Tibial nerve (tissue), 4 donors: Measurements from ENCODE around the gene PDE2A. TPM values are rescaled to one million over a fixed set of nuclear protein-coding genes. Genes with fewer than 3 reads are reported as not detected.

Experiments used
- DNase-seq, 2 donors: peaks; one replicate each; pipeline ENCODE4 v3.0.0-alpha.2; 2019; ENCODE audit warnings: low spot score in 2 of 2
- H3K27ac ChIP-seq, 4 donors: fragments of 200-600 bp; sonication (generic) in 3 of 4; one replicate each; pipeline ENCODE4 v1.5.1; 2017 to 2019; ENCODE audit warnings: mild to moderate bottlenecking in 1 of 4
- H3K27me3 ChIP-seq, 2 donors: fragments of 200-600 bp; sonication (generic) in 1 of 2; one replicate each; pipeline versions ENCODE4 v1.5.1 to v1.6.0; 2017 to 2019
- H3K36me3 ChIP-seq, 3 donors: fragments of 200-600 bp; sonication (generic); one replicate each; pipeline ENCODE4 v1.5.1; 2018 to 2019
- H3K4me1 ChIP-seq, 4 donors: fragments of 200-600 bp; sonication (generic) in 3 of 4; one replicate each; pipeline ENCODE4 v1.5.1; 2017 to 2019
- H3K4me3 ChIP-seq, 4 donors: fragments of 200-600 bp; sonication (generic) in 3 of 4; one replicate each; pipeline ENCODE4 v1.5.1; 2017 to 2019; ENCODE audit warnings: mild to moderate bottlenecking in 1 of 4, moderate library complexity in 1 of 4
- H3K9me3 ChIP-seq, 4 donors: fragments of 200-600 bp; sonication (generic) in 3 of 4; one replicate each; pipeline ENCODE4 v1.5.1; 2017 to 2019
- CTCF ChIP-seq, 5 experiments: fragments of 200-600 bp in 3 of 5; fragments of 450-650 bp in 2 of 5; sonication (generic) in 3 of 5; IDR thresholded peaks; one replicate each; pipeline ENCODE4 v1.5.1; 2016 to 2019; ENCODE audit warnings: antibody characterized with exemption in 5 of 5, mild to moderate bottlenecking in 3 of 5, moderate library complexity in 2 of 5
- EP300 ChIP-seq, 2 donors: sonication (generic); formaldehyde crosslinking; IDR thresholded peaks; one replicate each; pipeline ENCODE4 v1.6.1; 2017; ENCODE audit warnings: antibody characterized with exemption in 2 of 2, mild to moderate bottlenecking in 1 of 2
- POLR2A ChIP-seq, 2 donors: fragments of 450-650 bp; IDR thresholded peaks; one replicate each; pipeline ENCODE4 v1.6.1; 2017; ENCODE audit warnings: antibody characterized with exemption in 2 of 2, mild to moderate bottlenecking in 2 of 2, moderate library complexity in 2 of 2
- WGBS, 2 donors: methylation state at CpG; one replicate each; pipeline ENCODE4 v1.1.5; 2018; 5-methylcytosine and 5-hydroxymethylcytosine counted together
- total RNA-seq, 4 donors: library from RNA; depleted of rRNA; stranded (reverse); fragments of >200 nt; gene quantifications; one replicate each; pipeline ENCODE4 v1.1.0, GENCODE V29; 2016

Gene PDE2A
- total RNA-seq, 4 donors from 2014 or later = 30.3 to 75.7 (median 43.1) TPM

GRCh38 chr11:72696866-72697700 lies 22.9 kb upstream of the PDE2A start:
- Histone ChIP-seq H3K36me3 (peaks cover 5 to 99% (median 42%) of the 10 kb centered on the region in 3 donors), H3K9me3 (no peaks in the 10 kb centered on the region), H3K4me1 (peaks cover 0 to 29% (median 7%) of the 10 kb centered on the region in 4 donors), H3K27ac (peak overlapping the region in 3 of 4 donors; percentile 16 to 81 (median 63)), H3K27me3 (no peaks in the 10 kb centered on the region), H3K4me3 (no peak overlapping the region)
- DNase-seq = peak; percentile 64 to 75
- TF ChIP-seq POLR2A (IDR thresholded peaks at IDR 0.05) (no peak), CTCF (IDR thresholded peaks at IDR 0.05) (no peak), EP300 (IDR thresholded peaks at IDR 0.05) (no peak)
- 70 to 75% methylated on average over 34 to 35 of the region's 44 CpGs for WGBS, 2 donors

DNA sequence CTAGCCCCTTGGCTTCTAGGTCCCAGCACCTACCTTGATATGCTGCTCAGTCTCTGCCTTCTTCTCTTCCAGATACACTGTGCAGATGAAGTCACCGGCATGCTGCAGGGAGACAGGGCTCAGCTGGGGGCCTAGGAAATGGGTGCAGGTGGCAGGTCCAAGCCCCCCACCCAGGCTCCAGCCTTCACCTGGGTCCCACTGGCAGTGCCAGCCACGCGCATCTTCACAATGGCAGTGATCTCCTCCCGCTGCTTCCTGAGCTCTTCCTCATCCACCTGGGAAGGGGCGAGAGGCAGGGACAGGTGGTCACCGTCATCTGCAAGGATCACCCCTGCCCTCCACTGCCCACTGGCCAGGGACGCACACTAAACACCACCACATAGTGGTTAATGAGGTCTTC lies 21.1 kb upstream of the PDE2A start:
- H3K27me3 ChIP-seq = no peaks in the 10 kb centered on the region
- no peak overlapping the region for H3K4me3 ChIP-seq
- H3K27ac ChIP-seq = no peak overlapping the region
- peaks cover 0 to 16% (median 7%) of the 10 kb centered on the region in 4 donors for H3K4me1 ChIP-seq
- TF ChIP-seq CTCF (IDR thresholded peaks at IDR 0.05) (no peak), EP300 (IDR thresholded peaks at IDR 0.05) (no peak), POLR2A (IDR thresholded peaks at IDR 0.05) (no peak)
- WGBS, 2 donors = 89 to 90% methylated on average over 1 to 7 of the region's 7 CpGs
- no peak for DNase-seq
- H3K9me3 ChIP-seq = no peaks in the 10 kb centered on the region
- H3K36me3 ChIP-seq = peaks cover 5 to 99% (median 55%) of the 10 kb centered on the region in 3 donors

GRCh38 chr11:72693271-72693968 lies 19.2 kb upstream of the PDE2A start:
- Histone ChIP-seq H3K36me3 (peaks cover 5 to 100% (median 55%) of the 10 kb centered on the region in 3 donors), H3K27ac (no peak overlapping the region), H3K4me3 (no peak overlapping the region), H3K27me3 (no peaks in the 10 kb centered on the region), H3K4me1 (peaks cover 0 to 16% (median 7%) of the 10 kb centered on the region in 4 donors), H3K9me3 (no peaks in the 10 kb centered on the region)
- no peak for DNase-seq
- WGBS, 2 donors = 92 to 93% methylated on average over 11 to 19 of the region's 19 CpGs
- no peak for TF ChIP-seq EP300 (IDR thresholded peaks at IDR 0.05)
- no peak for TF ChIP-seq POLR2A (IDR thresholded peaks at IDR 0.05)
- no peak for TF ChIP-seq CTCF (IDR thresholded peaks at IDR 0.05)

- TF ChIP-seq POLR2A (IDR thresholded peaks at IDR 0.05) (no peak), EP300 (IDR thresholded peaks at IDR 0.05) (no peak), CTCF (IDR thresholded peaks at IDR 0.05) (no peak)
- 73 to 74% methylated on average over 8 to 9 of the region's 9 CpGs for WGBS, 2 donors
- Histone ChIP-seq H3K4me1 (peaks cover 0 to 14% (median 5%) of the 10 kb centered on the region in 4 donors), H3K27me3 (no peaks in the 10 kb centered on the region), H3K27ac (no peak overlapping the region), H3K4me3 (no peak overlapping the region), H3K36me3 (peaks cover 5 to 100% (median 60%) of the 10 kb centered on the region in 3 donors), H3K9me3 (no peaks in the 10 kb centered on the region)
- no peak for DNase-seq
Observed at GRCh38 chr11:72692498-72693237, 18.4 kb upstream of the PDE2A start.
